ENCODE data around the gene DARS1. TPM values are rescaled to one million over a fixed set of nuclear protein-coding genes. Genes with fewer than 3 reads are reported as not detected.
A peak's percentile ranks its signal among the peaks of the same experiment; 100 is the strongest.
"Not testable (repeated sequence)": the region's sequence is repeated elsewhere in the genome, so short reads cannot be mapped to it uniquely, and the experiment has no call there.

DARS1 gene
- polyA plus RNA-seq, 1 experiment: 44.0 TPM

GRCh38 chr2:135980434-135981079 is 4.9 kb downstream of the DARS1 start:
- DNase-seq (ENCODE audit: low read depth): no peak
- CTCF ChIA-PET: interaction anchor here (0.8 kb wide), 1 partner anchor 21 kb away, joined by 3 read pairs; no protein-coding TSS in a partner anchor
- peaks cover 6% of the 10 kb centered on the region for H3K36me3 ChIP-seq (ENCODE audit: control insufficient read depth, insufficient read depth, low read length)
- no peaks in the 10 kb centered on the region for H3K27me3 ChIP-seq (ENCODE audit: control insufficient read depth, insufficient read depth, low read length)
- no peak for TF ChIP-seq CTCF (IDR thresholded peaks at IDR 0.05; ENCODE audit: insufficient read depth, low read depth, low read length)
- POLR2A ChIA-PET: no interaction called here
- no peak overlapping the region for H3K4me3 ChIP-seq (ENCODE audit: low read depth, low read length)

- peaks cover 6% of the 10 kb centered on the region for H3K36me3 ChIP-seq (ENCODE audit: control insufficient read depth, insufficient read depth, low read length)
- TF ChIP-seq CTCF (IDR thresholded peaks at IDR 0.05; ENCODE audit: insufficient read depth, low read depth, low read length): no peak
- DNase-seq (ENCODE audit: low read depth): no peak
- CTCF ChIA-PET: no interaction called here
- H3K27me3 ChIP-seq (ENCODE audit: control insufficient read depth, insufficient read depth, low read length): no peaks in the 10 kb centered on the region
- POLR2A ChIA-PET: interaction anchor here (0.7 kb wide), 1 partner anchor 51 kb away, joined by 4 read pairs; no protein-coding TSS in a partner anchor
- H3K4me3 ChIP-seq (ENCODE audit: low read depth, low read length): no peak overlapping the region
Observed at GRCh38 chr2:135975702-135976101, 9.7 kb downstream of the DARS1 start.

- TF ChIP-seq CTCF (IDR thresholded peaks at IDR 0.05; ENCODE audit: insufficient read depth, low read depth, low read length): no peak
- CTCF ChIA-PET: interaction anchor here (1.2 kb wide), 1 partner anchor 8 kb away, joined by 3 read pairs; no protein-coding TSS in a partner anchor
- Histone ChIP-seq H3K4me3 (ENCODE audit: low read depth, low read length) (no peak overlapping the region), H3K36me3 (ENCODE audit: control insufficient read depth, insufficient read depth, low read length) (no peaks in the 10 kb centered on the region; the same call in 1 of the 2 replicates), H3K27me3 (ENCODE audit: control insufficient read depth, insufficient read depth, low read length) (no peaks in the 10 kb centered on the region)
- POLR2A ChIA-PET: no interaction called here
- DNase-seq (ENCODE audit: low read depth): peak; percentile 14
Observed at GRCh38 chr2:135974036-135974435, 11.4 kb downstream of the DARS1 start.

- CTCF ChIA-PET: interaction anchor here (1.8 kb wide), 1 partner anchor 9 kb away, joined by 6 read pairs; no protein-coding TSS in a partner anchor
- H3K36me3 ChIP-seq (ENCODE audit: control insufficient read depth, insufficient read depth, low read length): no peaks in the 10 kb centered on the region
- H3K4me3 ChIP-seq (ENCODE audit: low read depth, low read length): no peak overlapping the region
- POLR2A ChIA-PET: no interaction called here
- no peak for DNase-seq (ENCODE audit: low read depth)
- no peak for TF ChIP-seq CTCF (IDR thresholded peaks at IDR 0.05; ENCODE audit: insufficient read depth, low read depth, low read length)
- H3K27me3 ChIP-seq (ENCODE audit: control insufficient read depth, insufficient read depth, low read length): no peaks in the 10 kb centered on the region
Observed at GRCh38 chr2:135969655-135970387, 15.6 kb downstream of the DARS1 start.

- no peak overlapping the region for H3K4me3 ChIP-seq (ENCODE audit: low read depth, low read length)
- POLR2A ChIA-PET: no interaction called here
- TF ChIP-seq CTCF (IDR thresholded peaks at IDR 0.05; ENCODE audit: insufficient read depth, low read depth, low read length): no peak
- H3K27me3 ChIP-seq (ENCODE audit: control insufficient read depth, insufficient read depth, low read length): no peaks in the 10 kb centered on the region
- CTCF ChIA-PET: no interaction called here
- H3K36me3 ChIP-seq (ENCODE audit: control insufficient read depth, insufficient read depth, low read length): no peaks in the 10 kb centered on the region; the same call in 1 of the 2 replicates
- no peak for DNase-seq (ENCODE audit: low read depth)
Observed at GRCh38 chr2:135965756-135966155, 19.7 kb downstream of the DARS1 start.

- H3K36me3 ChIP-seq (ENCODE audit: control insufficient read depth, insufficient read depth, low read length); POLR2A ChIA-PET; H3K27me3 ChIP-seq (ENCODE audit: control insufficient read depth, insufficient read depth, low read length); H3K4me3 ChIP-seq (ENCODE audit: low read depth, low read length); CTCF ChIA-PET; DNase-seq (ENCODE audit: low read depth): not testable (repeated sequence)
Observed at GRCh38 chr2:135964404-135964803, 21.0 kb downstream of the DARS1 start.
